Caco-2 (cell line): ENCODE results near the gene RFX5. TPM values are rescaled to one million over a fixed set of nuclear protein-coding genes. Genes with fewer than 3 reads are reported as not detected.

Source experiments
- BruUV-seq: library from RNA; stranded (reverse); fragments of 400-500 nt; replicated peaks from 2 replicates; lab custom pipeline; 2021; lab: Mats Ljungman, UMichigan
- CTCF ChIA-PET: fragments of 300-600 bp; sonication (Branson Sonifier 250); formaldehyde crosslinking; loops from one replicate; lab custom pipeline; 2022; ENCODE audit warnings: antibody characterized with exemption; lab: Charles Lee
- POLR2A ChIA-PET: fragments of 300-600 bp; sonication (Branson Sonifier 250); formaldehyde crosslinking; loops from one replicate; lab custom pipeline; 2022; ENCODE audit warnings: antibody characterized with exemption; lab: Charles Lee
- DNase-seq, 2 experiments: peaks; one replicate each; pipeline versions ENCODE4 v3.0.0 to v3.0.0-alpha.2; 2020 to 2022
- H3K27me3 ChIP-seq: replicated peaks from 2 replicates; pipeline ENCODE4 v1.6.0; 2011; ENCODE audit warnings: low read length; ENCODE audit not compliant: control insufficient read depth, insufficient read depth
- H3K36me3 ChIP-seq: 2 replicates; pipeline ENCODE4 v1.5.1; 2011; ENCODE audit warnings: low read length; ENCODE audit not compliant: control insufficient read depth, insufficient read depth
- H3K4me1 ChIP-seq: fragments of 250-450 bp; sonication (Bioruptor Pico); 2 replicates; pipeline ENCODE4 v1.5.1; 2020; ENCODE audit warnings: mild to moderate bottlenecking
- H3K4me3 ChIP-seq: 2 replicates; pipeline ENCODE4 v1.5.1; 2011; ENCODE audit warnings: low read depth, mild to moderate bottlenecking, control low read depth, low read length
- H3K9me3 ChIP-seq: fragments of 250-450 bp; sonication (Bioruptor Pico); 2 replicates; pipeline ENCODE4 v1.5.1; 2020; ENCODE audit warnings: mild to moderate bottlenecking, moderate library complexity
- H3K27ac Mint-ChIP-seq: one replicate; pipeline ENCODE4 v1.8.0; 2022; ENCODE audit warnings: mixed read lengths; ENCODE audit not compliant: unreplicated experiment
- H3K27me3 Mint-ChIP-seq: one replicate; pipeline ENCODE4 v1.8.0; 2022; ENCODE audit warnings: mixed read lengths; ENCODE audit not compliant: insufficient read depth, unreplicated experiment
- H3K36me3 Mint-ChIP-seq: one replicate; pipeline ENCODE4 v1.8.0; 2022; ENCODE audit warnings: mild to moderate bottlenecking, mixed read lengths; ENCODE audit not compliant: insufficient read depth, unreplicated experiment
- H3K4me1 Mint-ChIP-seq: one replicate; pipeline ENCODE4 v1.8.0; 2022; ENCODE audit warnings: low read depth, mixed read lengths; ENCODE audit not compliant: unreplicated experiment
- H3K4me3 Mint-ChIP-seq: one replicate; pipeline ENCODE4 v1.8.0; 2022; ENCODE audit warnings: mild to moderate bottlenecking, moderate library complexity, mixed read lengths; ENCODE audit not compliant: unreplicated experiment
- H3K9me3 Mint-ChIP-seq: one replicate; pipeline ENCODE4 v1.8.0; 2022; ENCODE audit warnings: mixed read lengths; ENCODE audit not compliant: unreplicated experiment
- intact Hi-C: fragments of 100-400 bp; cut with micrococcal nuclease; formaldehyde crosslinking; loops from one replicate; pipeline ENCODE4 v1.10.0; 2022; ENCODE audit not compliant: unreplicated experiment
- total RNA-seq: library from RNA; stranded (reverse); gene quantifications from 2 replicates; pipeline ENCODE4 v1.2.3, GENCODE V29; 2022
- TF ChIP-seq, protein P1 (sequence below), 2 experiments: fragments of 200-600 bp in 1 of 2; IDR thresholded peaks; 1 replicate in 1 of 2; 2 replicates in 1 of 2; pipeline versions ENCODE4 v1.5.1 to v1.8.0; 2011 to 2022; ENCODE audit warnings: antibody characterized with exemption in 1 of 2, control low read depth in 1 of 2, inconsistent platforms in 1 of 2, low read depth in 1 of 2, low read length in 1 of 2, mild to moderate bottlenecking in 1 of 2, moderate library complexity in 1 of 2; ENCODE audit not compliant: insufficient read depth in 1 of 2, severe bottlenecking in 1 of 2, unreplicated experiment in 1 of 2

The RFX5 gene
- total RNA-seq, 1 experiment from 2014 or later = 23.3 TPM

DNA sequence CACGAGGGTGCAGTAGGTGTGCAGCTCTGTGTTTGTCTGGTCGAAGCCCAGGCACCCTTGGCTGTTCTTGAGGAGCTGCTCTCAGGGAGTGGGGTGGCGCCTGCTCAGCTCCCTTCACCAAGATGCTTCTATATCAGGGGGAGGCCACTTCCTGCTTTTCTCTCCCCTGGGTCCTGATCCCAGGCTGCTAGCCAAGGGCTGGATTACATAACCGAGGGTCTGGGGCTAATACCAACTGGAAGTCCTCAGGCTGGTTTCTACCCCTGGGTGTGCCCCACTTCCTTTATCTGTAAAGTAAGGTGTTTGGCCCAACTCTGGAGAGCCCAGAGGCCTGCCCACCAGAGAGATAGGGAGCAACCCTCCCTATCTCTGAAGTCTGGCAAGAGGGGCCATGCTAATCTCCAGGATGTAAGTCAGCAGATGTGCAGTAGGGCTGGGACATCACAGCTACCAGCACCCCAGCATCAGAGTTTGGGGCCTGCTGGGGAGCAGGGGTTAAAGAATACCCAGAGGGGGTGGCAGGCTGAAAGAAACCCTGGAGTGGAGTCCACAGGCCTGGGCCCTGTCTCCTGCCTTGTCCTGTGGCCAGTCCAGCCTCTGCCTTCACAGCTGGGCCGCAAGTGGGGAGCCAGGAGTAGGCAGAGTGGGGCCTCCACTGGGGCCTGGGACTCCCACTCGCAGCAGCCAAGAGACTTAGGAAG lies 23.3 kb upstream of the RFX5 start:
- no peaks in the 10 kb centered on the region for H3K9me3 Mint-ChIP-seq
- H3K27ac Mint-ChIP-seq = peak overlapping the region; percentile 84
- intact Hi-C loops = no loop called here
- no peaks in the 10 kb centered on the region for H3K36me3 Mint-ChIP-seq
- H3K9me3 ChIP-seq = no peaks in the 10 kb centered on the region
- no peaks in the 10 kb centered on the region for H3K27me3 ChIP-seq
- CTCF ChIA-PET = interaction anchor here (1.3 kb wide), 1 partner anchor 68 kb away, joined by 3 read pairs; no protein-coding TSS in a partner anchor
- TF ChIP-seq, protein P1, sequence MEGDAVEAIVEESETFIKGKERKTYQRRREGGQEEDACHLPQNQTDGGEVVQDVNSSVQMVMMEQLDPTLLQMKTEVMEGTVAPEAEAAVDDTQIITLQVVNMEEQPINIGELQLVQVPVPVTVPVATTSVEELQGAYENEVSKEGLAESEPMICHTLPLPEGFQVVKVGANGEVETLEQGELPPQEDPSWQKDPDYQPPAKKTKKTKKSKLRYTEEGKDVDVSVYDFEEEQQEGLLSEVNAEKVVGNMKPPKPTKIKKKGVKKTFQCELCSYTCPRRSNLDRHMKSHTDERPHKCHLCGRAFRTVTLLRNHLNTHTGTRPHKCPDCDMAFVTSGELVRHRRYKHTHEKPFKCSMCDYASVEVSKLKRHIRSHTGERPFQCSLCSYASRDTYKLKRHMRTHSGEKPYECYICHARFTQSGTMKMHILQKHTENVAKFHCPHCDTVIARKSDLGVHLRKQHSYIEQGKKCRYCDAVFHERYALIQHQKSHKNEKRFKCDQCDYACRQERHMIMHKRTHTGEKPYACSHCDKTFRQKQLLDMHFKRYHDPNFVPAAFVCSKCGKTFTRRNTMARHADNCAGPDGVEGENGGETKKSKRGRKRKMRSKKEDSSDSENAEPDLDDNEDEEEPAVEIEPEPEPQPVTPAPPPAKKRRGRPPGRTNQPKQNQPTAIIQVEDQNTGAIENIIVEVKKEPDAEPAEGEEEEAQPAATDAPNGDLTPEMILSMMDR (IDR thresholded peaks at IDR 0.05; ENCODE audit: insufficient read depth in 1 of 2, low read depth in 1 of 2, low read length in 1 of 2, severe bottlenecking in 1 of 2, unreplicated experiment in 1 of 2) = no peak
- H3K4me3 ChIP-seq = no peak overlapping the region
- DNase-seq = no peak
- H3K27me3 Mint-ChIP-seq = no peaks in the 10 kb centered on the region
- no TSS peak for BruUV-seq
- H3K4me3 Mint-ChIP-seq = no peak overlapping the region
- H3K4me1 Mint-ChIP-seq = peaks cover 13% of the 10 kb centered on the region
- H3K4me1 ChIP-seq = peaks cover 14% of the 10 kb centered on the region
- no peaks in the 10 kb centered on the region; the same call in 1 of the 2 replicates for H3K36me3 ChIP-seq
- POLR2A ChIA-PET = no interaction called here

DNA sequence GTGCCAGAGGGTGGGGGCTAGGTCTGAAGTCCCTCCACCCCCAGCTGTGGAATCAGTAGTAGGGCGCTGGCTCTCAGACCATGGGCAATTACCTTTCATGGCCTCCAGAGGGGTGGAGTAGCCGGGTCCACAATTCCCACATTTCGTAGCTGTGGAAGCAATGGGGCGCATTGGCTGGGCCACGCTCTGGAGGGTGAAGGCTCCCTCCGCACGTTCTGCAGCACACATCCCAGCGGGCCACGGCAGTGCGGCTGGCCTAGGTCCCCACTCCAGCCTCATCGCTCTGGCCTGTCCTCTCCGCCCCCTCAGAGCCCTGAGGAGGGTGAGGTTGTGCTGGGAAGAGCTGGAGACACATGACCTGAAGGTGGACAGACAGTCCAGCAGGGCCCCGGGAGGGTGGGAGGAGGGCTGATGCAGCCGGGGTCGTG lies 22.6 kb upstream of the RFX5 start:
- H3K9me3 ChIP-seq = no peaks in the 10 kb centered on the region
- CTCF ChIA-PET = interaction anchor here (1.3 kb wide), 1 partner anchor 68 kb away, joined by 3 read pairs; no protein-coding TSS in a partner anchor

DNA sequence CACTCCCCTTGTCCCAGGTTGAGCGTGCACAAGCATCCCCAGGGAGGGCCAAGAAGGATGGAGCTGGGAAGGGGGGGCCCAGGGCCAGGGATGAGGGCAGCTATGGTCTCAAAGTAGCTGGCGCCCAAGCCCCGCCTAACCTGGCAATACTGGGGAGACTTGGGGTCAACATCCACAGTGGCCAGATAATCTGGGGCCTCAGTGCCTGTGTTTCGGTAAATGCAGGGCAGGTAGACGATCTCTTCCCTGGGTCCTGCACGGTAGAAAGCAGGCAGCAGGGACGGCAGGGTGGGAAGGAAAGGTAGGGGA lies 22.2 kb upstream of the RFX5 start:
- ChIA-PET CTCF (no interaction called here), POLR2A (no interaction called here)
- no peaks in the 10 kb centered on the region for H3K27me3 Mint-ChIP-seq
- Histone ChIP-seq H3K36me3 (no peaks in the 10 kb centered on the region; the same call in 1 of the 2 replicates), H3K4me3 (no peak overlapping the region), H3K9me3 (no peaks in the 10 kb centered on the region), H3K4me1 (peaks cover 14% of the 10 kb centered on the region), H3K27me3 (no peaks in the 10 kb centered on the region)
- peaks cover 13% of the 10 kb centered on the region for H3K4me1 Mint-ChIP-seq
- intact Hi-C loops = no loop called here
- TF ChIP-seq, protein P1 (IDR thresholded peaks at IDR 0.05; ENCODE audit: insufficient read depth in 1 of 2, low read depth in 1 of 2, low read length in 1 of 2, severe bottlenecking in 1 of 2, unreplicated experiment in 1 of 2) = no peak
- H3K4me3 Mint-ChIP-seq = no peak overlapping the region
- no peak overlapping the region for H3K27ac Mint-ChIP-seq
- peaks cover 4% of the 10 kb centered on the region for H3K36me3 Mint-ChIP-seq
- H3K9me3 Mint-ChIP-seq = no peaks in the 10 kb centered on the region
- no peak for DNase-seq
- no TSS peak for BruUV-seq

More for the DNA sequence above, 22.6 kb upstream of the RFX5 start:
- Mint-ChIP-seq H3K4me3 (no peak overlapping the region), H3K9me3 (no peaks in the 10 kb centered on the region), H3K27ac (no peak overlapping the region), H3K27me3 (no peaks in the 10 kb centered on the region), H3K36me3 (peaks cover under 1% of the 10 kb centered on the region), H3K4me1 (peaks cover 13% of the 10 kb centered on the region)
- peaks cover 14% of the 10 kb centered on the region for H3K4me1 ChIP-seq
- H3K27me3 ChIP-seq = no peaks in the 10 kb centered on the region
- DNase-seq = no peak
- no TSS peak for BruUV-seq
- TF ChIP-seq, protein P1 (IDR thresholded peaks at IDR 0.05; ENCODE audit: insufficient read depth in 1 of 2, low read depth in 1 of 2, low read length in 1 of 2, severe bottlenecking in 1 of 2, unreplicated experiment in 1 of 2) = no peak
- POLR2A ChIA-PET = no interaction called here
- H3K4me3 ChIP-seq = no peak overlapping the region
- intact Hi-C loops = no loop called here
- H3K36me3 ChIP-seq = no peaks in the 10 kb centered on the region; the same call in 1 of the 2 replicates
